HepG2 (cell line): ENCODE data around the gene C2CD3. TPM values are rescaled to one million over a fixed set of nuclear protein-coding genes. Genes with fewer than 3 reads are reported as not detected.

Source experiments
- ATAC-seq: fragments of 200-7000 bp; cut with Tn5 transposase; 3 replicates; pipeline ENCODE4 v1.9.1; 2020; ENCODE audit warnings: mild to moderate bottlenecking, moderate library complexity
- BruUV-seq: library from RNA; stranded (reverse); fragments of 400-500 nt; replicated peaks from 2 replicates; lab custom pipeline; 2021; lab: Mats Ljungman, UMichigan
- CTCF ChIA-PET: fragments of 300-600 bp; formaldehyde crosslinking; extraction: SDS; loops from one replicate; lab custom pipeline; 2021; ENCODE audit warnings: low total read pairs, inconsistent platforms, low intra/inter-chr PET ratio; lab: Yijun Ruan, JAX
- POLR2A ChIA-PET: fragments of 350-600 bp; sonication (Branson Sonifier 250); formaldehyde crosslinking; loops from one replicate; lab custom pipeline; 2020; ENCODE audit warnings: antibody characterized with exemption, inconsistent platforms; lab: Yijun Ruan, JAX
- DNase-seq: peaks from one replicate; pipeline ENCODE4 v3.0.0-alpha.2; 2015; ENCODE audit warnings: low spot score
- FAIRE-seq: peaks from 3 replicates; lab custom pipeline; 2011; peaks lifted over from hg19 to GRCh38; lab: Jason Lieb, UNC
- H2AFZ ChIP-seq: one replicate; pipeline ENCODE4 v1.6.1; 2011; ENCODE audit warnings: low read length, inconsistent platforms
- H3K27ac ChIP-seq: fragments of 300-600 bp; 3 replicates; pipeline ENCODE4 v1.8.0; 2011; ENCODE audit warnings: mixed run types, mild to moderate bottlenecking, mixed read lengths, low read length, inconsistent platforms; ENCODE audit not compliant: insufficient read depth; ENCODE audit errors: extremely low read length
- H3K27me3 ChIP-seq, 2 experiments: fragments of 200-600 bp in 1 of 2; 2 replicates in 1 of 2; 3 replicates in 1 of 2; pipeline versions ENCODE4 v1.6.0 to v1.8.0; 2011; ENCODE audit warnings: low read length in 2 of 2, mild to moderate bottlenecking in 2 of 2, moderate library complexity in 2 of 2, inconsistent platforms in 1 of 2; ENCODE audit not compliant: insufficient read depth in 2 of 2, control insufficient read depth in 1 of 2
- H3K36me3 ChIP-seq, 2 experiments: fragments of 200-600 bp in 1 of 2; replicated peaks in 1 of 2; 2 replicates in 1 of 2; 3 replicates in 1 of 2; pipeline versions ENCODE4 v1.5.1 to v1.8.0; 2011; ENCODE audit warnings: low read length in 2 of 2, inconsistent platforms in 1 of 2; ENCODE audit not compliant: insufficient read depth in 2 of 2, control insufficient read depth in 1 of 2
- H3K4me1 ChIP-seq: 2 replicates; pipeline ENCODE4 v1.5.1; 2012; ENCODE audit warnings: low read length, inconsistent platforms; ENCODE audit not compliant: insufficient read depth
- H3K4me2 ChIP-seq: 2 replicates; pipeline ENCODE4 v1.6.0; 2011; ENCODE audit warnings: low read depth, low read length, inconsistent platforms
- H3K4me3 ChIP-seq, 3 experiments: fragments of 200-600 bp in 1 of 3; sonication (generic), shearing (Covaris generic) in 1 of 3; replicated peaks in 1 of 3; 2 replicates each; pipeline ENCODE4 v1.5.1; 2011 to 2016; ENCODE audit warnings: low read length in 3 of 3, inconsistent platforms in 2 of 3, low read depth in 2 of 3, mild to moderate bottlenecking in 2 of 3, control low read depth in 1 of 3, mixed read lengths in 1 of 3; ENCODE audit not compliant: insufficient read depth in 1 of 3
- H3K79me2 ChIP-seq: one replicate; pipeline ENCODE4 v1.6.1; 2011; ENCODE audit warnings: low read length, inconsistent platforms; ENCODE audit not compliant: insufficient read depth
- H3K9ac ChIP-seq: 2 replicates; pipeline ENCODE4 v1.6.0; 2011; ENCODE audit warnings: mild to moderate bottlenecking, low read depth, low read length, inconsistent platforms; ENCODE audit not compliant: insufficient read depth
- H3K9me3 ChIP-seq: 2 replicates; pipeline ENCODE4 v1.5.1; 2012; ENCODE audit warnings: mild to moderate bottlenecking, low read length
- H4K20me1 ChIP-seq: 2 replicates; pipeline ENCODE4 v1.6.0; 2011; ENCODE audit warnings: inconsistent platforms, mild to moderate bottlenecking, low read length, moderate library complexity; ENCODE audit not compliant: insufficient read depth
- DMTF1 ChIP-seq: sonication (generic); formaldehyde crosslinking; IDR thresholded peaks from 2 replicates; pipeline ENCODE4 v1.4.0; 2020; ENCODE audit warnings: mild to moderate bottlenecking, missing genetic modification reagents
- ETS1 ChIP-seq: sonication (generic); formaldehyde crosslinking; IDR thresholded peaks from 2 replicates; pipeline ENCODE4 v1.4.0; 2020; ENCODE audit warnings: missing genetic modification reagents
- MIER3 ChIP-seq: IDR thresholded peaks from 2 replicates; pipeline ENCODE4 v1.6.1; 2016; ENCODE audit warnings: missing compliant biosample characterization, borderline replicate concordance
- MTA1 ChIP-seq: sonication (generic); formaldehyde crosslinking; IDR thresholded peaks from 2 replicates; pipeline ENCODE4 v1.4.0; 2020; ENCODE audit warnings: missing genetic modification reagents, mild to moderate bottlenecking, borderline replicate concordance
- PCBP1 ChIP-seq: fragments of 200-400 bp; formaldehyde crosslinking; IDR thresholded peaks from 2 replicates; pipeline ENCODE4 v1.6.1; 2017; ENCODE audit warnings: mild to moderate bottlenecking, low read depth, low read length, borderline replicate concordance
- ZBTB42 ChIP-seq: sonication (generic); formaldehyde crosslinking; IDR thresholded peaks from 2 replicates; pipeline ENCODE4 v1.5.0; 2020; ENCODE audit warnings: mild to moderate bottlenecking, missing genetic modification reagents
- ZMYM4 ChIP-seq: sonication (generic); formaldehyde crosslinking; IDR thresholded peaks from 2 replicates; pipeline ENCODE4 v1.8.1; 2023; ENCODE audit warnings: mild to moderate bottlenecking, missing genetic modification reagents
- ZNF713 ChIP-seq: sonication (generic); formaldehyde crosslinking; IDR thresholded peaks from 2 replicates; pipeline ENCODE4 v1.4.0; 2020; ENCODE audit warnings: mild to moderate bottlenecking, missing genetic modification reagents
- WGBS: methylation state at CpG from one replicate; pipeline ENCODE4 v1.1.6; 2017; ENCODE audit warnings: low lambda C conversion rate; 5-methylcytosine and 5-hydroxymethylcytosine counted together
- in situ Hi-C: cut with HindIII; loops from 2 replicates; pipeline ENCODE4 v1.10.0; 2017; ENCODE audit warnings: low pct_unique_long_range_greater_than_20kb; ENCODE audit not compliant: extremely low pct_ligation_motif_present
- intact Hi-C: fragments of 100-400 bp; cut with micrococcal nuclease; formaldehyde crosslinking; loops from one replicate; pipeline ENCODE4 v1.10.0; 2022; ENCODE audit not compliant: unreplicated experiment
- polyA plus RNA-seq, 8 experiments: library from polyadenylated mRNA; depleted of rRNA in 3 of 8; stranded (reverse) in 7 of 8; unstranded in 1 of 8; fragments of >200 nt; fragmentation: Illumina TruSeq in 4 of 8; extraction: Trizol in 4 of 8; gene quantifications; 2 replicates each; pipeline versions ENCODE4 v1.2.1 to v1.2.3, GENCODE V29; 2011 to 2016; ENCODE audit warnings: low read depth in 4 of 8, missing spikeins in 1 of 8, mixed read lengths in 1 of 8; ENCODE audit not compliant: insufficient read depth in 1 of 8
- total RNA-seq, 5 experiments: library from RNA; depleted of rRNA; stranded (reverse); fragments of >200 nt; fragmentation: Illumina TruSeq; extraction: Trizol; gene quantifications; 2 replicates each; pipeline ENCODE4 v1.2.3, GENCODE V29; 2016; ENCODE audit warnings: low read depth in 1 of 5
- TF ChIP-seq, protein P1 (sequence below): IDR thresholded peaks from 2 replicates; pipeline ENCODE4 v1.6.1; 2016
- TF ChIP-seq, protein P2 (sequence below): sonication (generic); formaldehyde crosslinking; IDR thresholded peaks from 2 replicates; pipeline ENCODE4 v1.4.0; 2020; ENCODE audit warnings: missing genetic modification reagents, borderline replicate concordance

Gene C2CD3
- total and polyA plus RNA-seq, 2 of the 13 experiments (the other 11 are each of a cell fraction or from before 2014, with no cell fraction given): 5.5 to 6.4 TPM

GRCh38 chr11:73995731-73996130 is 175.1 kb downstream of the C2CD3 start:
- Histone ChIP-seq H3K9ac (no peak overlapping the region), H3K79me2 (no peaks in the 10 kb centered on the region), H3K27ac (no peak overlapping the region), H3K4me1 (peaks cover 9% of the 10 kb centered on the region; the same call in 1 of the 2 replicates), H3K36me3 (no peaks in the 10 kb centered on the region), H3K4me3 (no peak overlapping the region), H4K20me1 (no peaks in the 10 kb centered on the region), H3K9me3 (no peaks in the 10 kb centered on the region), H3K4me2 (no peak overlapping the region), H3K27me3 (no peaks in the 10 kb centered on the region; a peak in 1 of 5 replicates), H2AFZ (no peak overlapping the region)
- no peak for TF ChIP-seq ZNF713 (CRISPR knock-in tag)
- no peak for TF ChIP-seq DMTF1 (CRISPR knock-in tag)
- no peak for TF ChIP-seq MTA1 (CRISPR knock-in tag)
- no peak for TF ChIP-seq ETS1 (CRISPR knock-in tag)
- no peak for TF ChIP-seq PCBP1
- no peak for TF ChIP-seq ZBTB42 (CRISPR knock-in tag)
- TF ChIP-seq, protein P1, sequence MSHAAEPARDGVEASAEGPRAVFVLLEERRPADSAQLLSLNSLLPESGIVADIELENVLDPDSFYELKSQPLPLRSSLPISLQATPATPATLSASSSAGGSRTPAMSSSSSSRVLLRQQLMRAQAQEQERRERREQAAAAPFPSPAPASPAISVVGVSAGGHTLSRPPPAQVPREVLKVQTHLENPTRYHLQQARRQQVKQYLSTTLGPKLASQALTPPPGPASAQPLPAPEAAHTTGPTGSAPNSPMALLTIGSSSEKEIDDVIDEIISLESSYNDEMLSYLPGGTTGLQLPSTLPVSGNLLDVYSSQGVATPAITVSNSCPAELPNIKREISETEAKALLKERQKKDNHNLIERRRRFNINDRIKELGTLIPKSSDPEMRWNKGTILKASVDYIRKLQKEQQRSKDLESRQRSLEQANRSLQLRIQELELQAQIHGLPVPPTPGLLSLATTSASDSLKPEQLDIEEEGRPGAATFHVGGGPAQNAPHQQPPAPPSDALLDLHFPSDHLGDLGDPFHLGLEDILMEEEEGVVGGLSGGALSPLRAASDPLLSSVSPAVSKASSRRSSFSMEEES: no peak
- no peak for TF ChIP-seq ZMYM4 (CRISPR knock-in tag)
- TF ChIP-seq, protein P2, sequence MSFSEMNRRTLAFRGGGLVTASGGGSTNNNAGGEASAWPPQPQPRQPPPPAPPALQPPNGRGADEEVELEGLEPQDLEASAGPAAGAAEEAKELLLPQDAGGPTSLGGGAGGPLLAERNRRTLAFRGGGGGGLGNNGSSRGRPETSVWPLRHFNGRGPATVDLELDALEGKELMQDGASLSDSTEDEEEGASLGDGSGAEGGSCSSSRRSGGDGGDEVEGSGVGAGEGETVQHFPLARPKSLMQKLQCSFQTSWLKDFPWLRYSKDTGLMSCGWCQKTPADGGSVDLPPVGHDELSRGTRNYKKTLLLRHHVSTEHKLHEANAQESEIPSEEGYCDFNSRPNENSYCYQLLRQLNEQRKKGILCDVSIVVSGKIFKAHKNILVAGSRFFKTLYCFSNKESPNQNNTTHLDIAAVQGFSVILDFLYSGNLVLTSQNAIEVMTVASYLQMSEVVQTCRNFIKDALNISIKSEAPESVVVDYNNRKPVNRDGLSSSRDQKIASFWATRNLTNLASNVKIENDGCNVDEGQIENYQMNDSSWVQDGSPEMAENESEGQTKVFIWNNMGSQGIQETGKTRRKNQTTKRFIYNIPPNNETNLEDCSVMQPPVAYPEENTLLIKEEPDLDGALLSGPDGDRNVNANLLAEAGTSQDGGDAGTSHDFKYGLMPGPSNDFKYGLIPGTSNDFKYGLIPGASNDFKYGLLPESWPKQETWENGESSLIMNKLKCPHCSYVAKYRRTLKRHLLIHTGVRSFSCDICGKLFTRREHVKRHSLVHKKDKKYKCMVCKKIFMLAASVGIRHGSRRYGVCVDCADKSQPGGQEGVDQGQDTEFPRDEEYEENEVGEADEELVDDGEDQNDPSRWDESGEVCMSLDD: no peak
- TF ChIP-seq MIER3 (CRISPR knock-in tag): no peak
- DNase-seq (no peak), ATAC-seq (no peak), FAIRE-seq (no peak)
- no TSS peak for BruUV-seq
- 6% methylated on average over 2 of the region's 2 CpGs for WGBS
- in situ Hi-C loops: no loop called here
- intact Hi-C loops: no loop called here
- POLR2A ChIA-PET: no interaction called here
- CTCF ChIA-PET: no interaction called here
